ENCODE results near the gene RAF1. TPM values are rescaled to one million over a fixed set of nuclear protein-coding genes. Genes with fewer than 3 reads are reported as not detected.

Gene RAF1
- total RNA-seq, 4 donors from 2014 or later = 121 to 133 (median 126) TPM

DNA sequence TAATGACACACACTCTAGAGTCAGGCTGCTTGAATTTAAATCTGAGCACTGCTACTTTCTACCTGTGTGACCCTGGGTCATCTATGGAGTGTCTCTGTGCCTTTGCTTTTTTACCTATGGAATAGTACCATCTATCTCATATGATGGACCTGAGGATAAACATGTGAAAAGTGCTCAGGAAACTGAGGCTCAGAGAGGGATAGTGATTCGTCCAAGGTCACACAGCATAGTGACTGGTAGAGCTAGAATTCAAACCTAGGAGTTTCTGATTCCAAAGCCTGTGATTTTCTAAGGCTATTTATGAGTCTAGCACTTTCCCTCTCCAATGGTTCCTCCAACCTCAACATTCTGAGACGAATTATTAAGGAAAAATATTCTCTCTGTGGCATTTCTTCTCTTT lies 32.0 kb upstream of the RAF1 start:
- TF ChIP-seq, protein P1, sequence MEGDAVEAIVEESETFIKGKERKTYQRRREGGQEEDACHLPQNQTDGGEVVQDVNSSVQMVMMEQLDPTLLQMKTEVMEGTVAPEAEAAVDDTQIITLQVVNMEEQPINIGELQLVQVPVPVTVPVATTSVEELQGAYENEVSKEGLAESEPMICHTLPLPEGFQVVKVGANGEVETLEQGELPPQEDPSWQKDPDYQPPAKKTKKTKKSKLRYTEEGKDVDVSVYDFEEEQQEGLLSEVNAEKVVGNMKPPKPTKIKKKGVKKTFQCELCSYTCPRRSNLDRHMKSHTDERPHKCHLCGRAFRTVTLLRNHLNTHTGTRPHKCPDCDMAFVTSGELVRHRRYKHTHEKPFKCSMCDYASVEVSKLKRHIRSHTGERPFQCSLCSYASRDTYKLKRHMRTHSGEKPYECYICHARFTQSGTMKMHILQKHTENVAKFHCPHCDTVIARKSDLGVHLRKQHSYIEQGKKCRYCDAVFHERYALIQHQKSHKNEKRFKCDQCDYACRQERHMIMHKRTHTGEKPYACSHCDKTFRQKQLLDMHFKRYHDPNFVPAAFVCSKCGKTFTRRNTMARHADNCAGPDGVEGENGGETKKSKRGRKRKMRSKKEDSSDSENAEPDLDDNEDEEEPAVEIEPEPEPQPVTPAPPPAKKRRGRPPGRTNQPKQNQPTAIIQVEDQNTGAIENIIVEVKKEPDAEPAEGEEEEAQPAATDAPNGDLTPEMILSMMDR (IDR thresholded peaks at IDR 0.05) = no peak
- TF ChIP-seq POLR2A (IDR thresholded peaks at IDR 0.05) = no peak
- Histone ChIP-seq H3K4me1 (peaks cover 0 to 16% (median 0%) of the 10 kb centered on the region in 4 donors), H3K9me3 (no peaks in the 10 kb centered on the region), H3K36me3 (no peaks in the 10 kb centered on the region), H3K27ac (no peak overlapping the region), H3K27me3 (no peaks in the 10 kb centered on the region), H3K4me3 (no peak overlapping the region)
- DNase-seq = no peak

DNA sequence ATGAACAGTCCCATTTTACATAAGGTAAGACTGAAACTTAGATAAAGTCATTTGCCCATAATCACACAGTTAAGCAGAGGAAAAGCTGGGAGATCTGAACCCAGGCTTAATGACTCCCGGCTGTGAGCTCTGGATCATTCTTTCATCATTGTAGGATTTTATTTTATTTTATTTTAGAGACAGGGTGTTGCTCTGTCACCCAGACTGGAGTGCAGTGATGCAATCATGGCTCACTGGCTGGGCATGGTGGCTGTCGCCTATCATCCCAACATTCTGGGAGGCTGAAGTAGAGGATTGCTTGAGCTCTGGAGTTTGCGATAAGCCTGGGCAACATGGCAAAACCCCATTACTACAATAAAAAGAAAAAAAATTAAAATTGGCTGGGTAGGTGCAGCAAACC lies 31.2 kb upstream of the RAF1 start:
- no peaks in the 10 kb centered on the region for H3K9me3 ChIP-seq
- H3K4me3 ChIP-seq = no peak overlapping the region
- H3K27me3 ChIP-seq = no peaks in the 10 kb centered on the region
- H3K4me1 ChIP-seq = peaks cover 0 to 16% (median 0%) of the 10 kb centered on the region in 4 donors
- no peak overlapping the region for H3K27ac ChIP-seq
- DNase-seq = no peak
- H3K36me3 ChIP-seq = no peaks in the 10 kb centered on the region
- no peak for TF ChIP-seq POLR2A (IDR thresholded peaks at IDR 0.05)
- TF ChIP-seq, protein P1 (IDR thresholded peaks at IDR 0.05) = no peak

DNA sequence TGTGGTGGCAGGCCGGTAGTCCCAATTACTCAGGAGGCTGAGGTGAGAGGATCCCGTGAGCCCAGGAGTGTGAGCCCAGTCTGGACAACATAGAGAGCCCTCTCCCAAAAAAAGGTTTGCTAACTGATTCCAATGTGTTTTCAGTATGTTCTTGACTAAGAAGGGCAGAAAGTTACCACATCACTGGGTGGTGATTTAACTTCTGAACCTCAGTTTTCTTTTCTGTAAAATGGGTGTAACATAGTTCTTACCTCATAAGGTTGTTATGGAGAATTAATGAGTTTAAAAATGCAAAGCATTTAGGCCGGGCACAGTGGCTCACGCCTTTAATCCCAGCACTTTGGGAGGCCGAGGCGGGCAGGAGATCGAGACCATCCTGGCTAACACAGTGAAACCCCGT lies 28.5 kb upstream of the RAF1 start:
- H3K9me3 ChIP-seq = no peaks in the 10 kb centered on the region
- H3K4me1 ChIP-seq = peaks cover 0 to 16% (median 0%) of the 10 kb centered on the region in 4 donors
- DNase-seq = no peak
- no peak for TF ChIP-seq POLR2A (IDR thresholded peaks at IDR 0.05)
- TF ChIP-seq, protein P1 (IDR thresholded peaks at IDR 0.05) = no peak
- H3K36me3 ChIP-seq = no peaks in the 10 kb centered on the region
- H3K27me3 ChIP-seq = no peaks in the 10 kb centered on the region
- H3K27ac ChIP-seq = peak overlapping the region in 2 of 4 donors; percentile 35 to 43
- H3K4me3 ChIP-seq = no peak overlapping the region

DNA sequence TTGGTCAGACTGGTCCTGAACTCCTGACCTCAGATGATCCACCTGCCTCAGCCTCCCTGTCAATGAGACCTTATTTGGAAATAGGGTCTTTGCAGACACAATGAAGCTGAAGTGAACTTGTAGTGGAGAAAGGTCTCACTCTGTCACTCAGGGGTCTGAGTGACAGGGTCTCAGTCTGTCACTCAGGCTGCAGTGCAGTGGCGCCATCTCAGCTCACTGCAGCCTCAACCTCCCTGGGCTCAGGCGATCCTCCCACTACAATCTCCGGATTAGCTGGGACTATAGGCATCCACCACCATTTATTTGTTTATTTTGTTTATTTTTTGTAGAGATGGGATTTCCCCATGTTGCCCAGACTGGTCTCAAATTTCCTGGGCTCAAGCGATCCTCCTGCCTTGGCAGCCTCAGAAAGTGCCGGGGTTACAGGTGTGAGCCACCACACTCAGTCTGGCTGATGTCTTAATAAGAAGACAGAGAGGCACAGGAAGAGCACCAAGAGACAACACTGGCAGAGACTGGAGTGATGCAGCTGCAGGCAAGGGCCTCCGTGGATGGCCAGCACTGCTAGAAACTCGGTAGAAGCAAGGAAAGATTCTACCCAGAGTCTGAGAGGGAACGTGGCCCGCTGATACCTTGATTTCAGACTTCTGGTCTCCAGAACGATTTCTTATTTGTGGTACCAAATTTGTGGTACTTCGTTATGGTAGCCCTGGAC lies 26.2 kb upstream of the RAF1 start:
- peaks cover 0 to 16% (median 0%) of the 10 kb centered on the region in 4 donors for H3K4me1 ChIP-seq
- no peak overlapping the region for H3K4me3 ChIP-seq
- no peak overlapping the region for H3K27ac ChIP-seq
- no peaks in the 10 kb centered on the region for H3K27me3 ChIP-seq
- DNase-seq = no peak
- no peaks in the 10 kb centered on the region for H3K9me3 ChIP-seq
- H3K36me3 ChIP-seq = no peaks in the 10 kb centered on the region
- TF ChIP-seq, protein P1 (IDR thresholded peaks at IDR 0.05) = no peak

DNA sequence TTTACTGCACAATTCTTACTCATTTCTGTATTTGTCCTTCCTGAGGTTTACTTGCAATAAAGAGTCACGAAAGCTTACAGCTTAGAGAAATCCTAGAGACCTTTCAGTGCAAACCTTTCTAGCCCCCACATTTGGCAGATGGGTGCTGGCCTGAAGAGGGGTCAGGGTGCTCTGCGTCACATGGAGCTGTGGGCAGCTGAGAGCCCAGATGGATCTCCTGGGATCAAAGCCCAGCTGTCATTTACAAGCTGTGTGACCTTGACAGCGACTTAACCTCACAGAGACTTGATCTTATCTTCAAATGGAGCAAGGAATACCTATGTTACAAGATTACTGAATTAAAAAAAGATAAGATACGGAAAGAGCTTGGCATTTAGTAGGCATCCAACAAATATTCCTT lies 24.0 kb upstream of the RAF1 start:
- TF ChIP-seq POLR2A (IDR thresholded peaks at IDR 0.05) = no peak
- H3K4me1 ChIP-seq = no peaks in the 10 kb centered on the region

DNA sequence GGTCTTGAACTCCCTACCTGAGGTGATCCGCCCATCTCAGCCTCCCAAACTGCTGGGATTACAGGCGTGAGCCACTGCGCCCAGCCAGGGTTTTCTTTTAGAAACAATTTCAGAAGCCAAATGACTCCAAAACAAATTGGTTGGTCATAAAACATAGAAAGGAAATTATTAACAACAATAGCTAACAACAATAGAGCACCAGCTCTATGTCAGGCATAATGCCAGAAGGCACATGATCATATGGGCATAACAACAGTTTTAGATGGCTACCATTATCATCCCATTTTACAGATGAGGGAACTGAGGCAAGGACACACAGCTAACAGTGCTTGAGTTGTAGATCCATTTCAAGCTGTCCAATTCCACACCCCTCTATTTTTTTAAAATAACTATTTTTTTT lies 22.2 kb upstream of the RAF1 start:
- H3K36me3 ChIP-seq = no peaks in the 10 kb centered on the region
- no peaks in the 10 kb centered on the region for H3K9me3 ChIP-seq
- TF ChIP-seq, protein P1 (IDR thresholded peaks at IDR 0.05) = no peak
- TF ChIP-seq POLR2A (IDR thresholded peaks at IDR 0.05) = no peak
- no peaks in the 10 kb centered on the region for H3K4me1 ChIP-seq
- no peak overlapping the region for H3K27ac ChIP-seq
- DNase-seq = no peak
- H3K4me3 ChIP-seq = no peak overlapping the region
- H3K27me3 ChIP-seq = no peaks in the 10 kb centered on the region

More for the DNA sequence above, 24.0 kb upstream of the RAF1 start:
- no peak overlapping the region for H3K4me3 ChIP-seq
- no peaks in the 10 kb centered on the region for H3K27me3 ChIP-seq
- peak in 2 of 3 donors; percentile 49 to 50 for DNase-seq
- H3K9me3 ChIP-seq = no peaks in the 10 kb centered on the region
- H3K36me3 ChIP-seq = no peaks in the 10 kb centered on the region
- H3K27ac ChIP-seq = peak overlapping the region in 2 of 4 donors; percentile 14 to 73
